Stimulated activated CD4-positive, alpha-beta T cell treated with anti-CD3 and anti-CD28 coated beads, TNF-alpha, amount 100 ng/mL, for 24 hours (primary cell): ENCODE measurements around the gene ZNF276.
A peak's percentile ranks its signal among the peaks of the same experiment; 100 is the strongest.
"Not testable (repeated sequence)": the region's sequence is repeated elsewhere in the genome, so short reads cannot be mapped to it uniquely, and the experiment has no call there.

Experiments used
- DNase-seq, 3 experiments: peaks; one replicate each; pipeline ENCODE4 v3.0.0-alpha.2; 2020; ENCODE audit warnings: low read depth in 3 of 3

Gene ZNF276

DNA sequence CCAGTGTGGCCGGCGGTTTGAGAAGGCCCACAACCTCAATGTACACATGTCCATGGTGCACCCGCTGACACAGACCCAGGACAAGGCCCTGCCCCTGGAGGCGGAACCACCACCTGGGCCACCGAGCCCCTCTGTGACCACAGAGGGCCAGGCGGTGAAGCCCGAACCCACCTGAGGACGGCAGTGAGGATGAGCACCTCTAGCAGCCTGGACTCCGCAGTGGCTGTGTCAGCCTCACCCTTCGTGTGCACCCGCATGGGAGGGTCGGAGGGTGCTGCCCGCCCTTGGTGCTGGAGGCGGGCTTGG, 16.7 kb downstream of the ZNF276 start:
- no peak for DNase-seq

DNA sequence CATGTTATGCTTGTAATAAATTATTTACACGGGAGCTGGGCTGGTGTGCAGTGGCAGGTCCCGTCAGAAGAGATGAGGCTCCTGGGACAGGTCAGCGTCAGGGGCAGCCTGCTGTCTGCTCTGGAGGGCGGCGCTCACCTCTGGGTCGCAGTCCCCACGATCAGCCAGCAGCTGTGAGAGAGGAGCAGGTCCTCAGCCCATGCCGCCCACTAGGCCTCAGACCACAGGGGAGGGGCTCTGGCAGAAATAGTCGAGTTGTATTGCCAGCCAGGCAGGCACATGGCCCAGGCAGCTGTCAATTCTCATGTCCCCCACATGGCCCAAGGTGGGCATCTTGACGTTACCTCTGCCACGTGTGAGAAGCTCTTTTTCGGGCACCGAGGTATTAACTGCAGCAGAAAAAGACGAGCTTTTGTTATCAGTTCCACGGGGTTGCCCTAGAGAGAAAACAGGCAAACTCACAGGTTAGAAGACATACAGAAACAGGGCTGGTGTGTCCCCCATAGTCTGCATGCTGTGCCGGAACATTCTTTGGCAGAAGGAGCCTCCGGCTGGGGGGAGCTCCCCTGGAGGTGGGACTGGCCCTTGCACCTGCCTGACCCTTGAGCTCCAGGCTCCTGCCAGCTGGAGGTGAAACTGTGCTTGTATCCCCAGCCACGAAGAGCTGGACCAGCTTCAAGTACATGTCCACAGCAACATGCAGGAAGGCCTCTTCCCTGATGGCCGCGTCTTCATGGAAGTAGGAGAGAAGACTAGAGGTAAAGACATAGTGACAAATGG, 17.4 kb downstream of the ZNF276 start:
- DNase-seq = no peak

DNA sequence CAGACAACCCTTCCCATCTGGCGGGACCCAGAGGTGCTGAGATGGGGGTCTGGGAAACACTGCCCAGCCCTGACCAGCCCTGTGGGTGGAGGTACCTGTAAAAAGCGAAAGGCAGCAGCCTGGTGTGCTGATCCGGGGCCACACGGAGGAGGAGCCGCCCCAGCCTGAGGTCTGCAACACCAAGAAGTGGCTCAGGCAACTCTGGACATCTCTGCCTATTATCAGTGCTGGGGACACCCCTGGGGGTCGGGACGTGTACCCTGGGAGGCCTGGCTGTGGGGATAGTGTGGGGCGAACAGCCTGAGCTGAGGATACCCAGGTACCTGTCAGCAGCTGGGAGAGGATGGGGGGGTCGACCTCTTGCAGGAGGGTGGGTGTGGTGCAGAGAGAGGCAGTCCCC, 18.0 kb downstream of the ZNF276 start:
- no peak for DNase-seq

DNA sequence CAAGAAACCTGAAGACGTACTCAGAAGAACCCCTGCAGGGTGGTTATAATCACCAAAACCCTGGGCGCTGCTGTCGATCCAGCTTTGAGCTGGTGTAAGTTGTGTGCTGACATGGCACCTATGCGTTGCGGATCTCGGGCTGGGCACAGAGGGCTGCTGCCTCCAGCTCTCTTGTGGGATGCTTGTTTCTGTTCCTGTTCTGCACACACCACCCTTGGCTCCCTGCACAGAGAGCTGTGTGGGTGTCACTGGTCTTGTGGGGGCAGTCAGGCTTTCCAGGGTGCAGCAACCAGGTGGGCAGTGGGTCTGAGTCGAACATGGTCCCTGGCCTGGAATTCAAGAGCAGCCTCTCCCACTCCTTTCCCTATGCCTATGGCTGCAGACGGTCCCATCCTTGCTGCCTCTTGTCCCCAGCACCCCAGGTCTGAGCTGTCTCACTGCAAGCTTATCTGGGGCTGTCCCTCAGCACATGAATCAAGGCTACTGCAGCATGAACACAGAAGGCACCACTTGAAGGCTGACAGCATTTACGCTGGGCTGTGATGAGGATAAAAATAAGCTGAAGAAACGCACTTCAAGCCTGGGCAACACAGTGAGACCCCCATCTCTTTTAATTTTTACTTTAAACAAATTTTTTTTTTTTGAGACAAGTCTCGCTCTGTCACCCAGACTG, 20.1 kb downstream of the ZNF276 start:
- DNase-seq = no peak

DNA sequence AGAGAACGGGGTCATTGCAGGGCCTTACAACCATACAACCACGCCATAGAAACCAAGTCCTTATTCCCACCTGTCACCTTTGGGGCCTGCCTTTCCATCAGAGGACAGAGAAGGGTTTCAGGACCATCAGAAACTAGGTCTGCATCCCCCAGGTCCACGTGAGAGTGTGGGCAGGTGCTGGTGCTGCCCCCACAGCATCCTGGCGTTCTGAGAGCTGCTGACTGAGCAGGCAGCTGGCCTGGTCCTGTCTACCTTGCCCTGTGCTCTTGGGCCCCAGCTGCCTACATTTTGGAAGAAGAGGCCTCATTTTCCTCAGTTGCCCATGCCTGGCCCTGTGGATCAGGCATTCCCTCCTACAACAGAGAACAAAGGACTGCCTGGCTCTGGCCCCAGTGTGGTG, 21.6 kb downstream of the ZNF276 start:
- no peak for DNase-seq

DNA sequence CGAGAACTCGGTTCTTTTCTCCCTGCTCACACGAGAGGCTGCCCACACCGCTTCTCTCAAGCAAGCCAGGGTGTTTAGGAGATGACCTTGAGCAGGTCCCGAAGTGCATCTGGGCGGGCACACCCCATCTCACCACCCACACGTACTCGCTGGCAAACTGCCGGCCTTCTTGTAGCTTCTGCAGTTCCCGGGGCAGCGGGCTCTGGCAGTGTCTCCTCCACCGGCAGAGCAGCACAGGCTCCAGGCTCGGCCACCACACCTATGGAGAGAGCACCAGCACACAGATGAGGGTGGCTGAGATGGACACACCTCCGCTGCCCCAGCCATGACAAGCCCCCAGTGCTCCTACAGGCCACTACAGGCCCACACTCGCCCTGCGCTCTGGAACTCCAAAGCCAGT, 23.5 kb downstream of the ZNF276 start:
- DNase-seq = no peak

DNA sequence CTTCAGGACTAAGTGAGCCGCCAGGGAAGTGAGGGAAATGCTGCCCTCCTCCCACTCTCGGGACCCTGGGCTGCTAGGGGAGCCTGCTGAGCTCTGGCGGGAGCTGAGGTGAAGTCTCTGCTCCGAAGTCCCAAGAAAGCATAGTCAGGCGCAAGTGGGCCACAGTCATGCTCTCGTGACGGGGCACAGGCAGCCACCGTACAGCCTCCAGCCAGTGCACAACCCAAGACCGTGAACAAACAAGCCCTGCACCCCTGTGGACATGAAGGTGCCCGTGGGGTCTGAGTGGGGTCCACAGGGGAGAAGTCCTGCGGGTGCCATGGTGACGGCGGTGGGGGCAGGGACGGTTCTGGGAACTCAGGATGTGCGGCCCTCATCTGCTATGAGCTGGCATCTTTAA, 24.7 kb downstream of the ZNF276 start:
- DNase-seq = no peak

DNA sequence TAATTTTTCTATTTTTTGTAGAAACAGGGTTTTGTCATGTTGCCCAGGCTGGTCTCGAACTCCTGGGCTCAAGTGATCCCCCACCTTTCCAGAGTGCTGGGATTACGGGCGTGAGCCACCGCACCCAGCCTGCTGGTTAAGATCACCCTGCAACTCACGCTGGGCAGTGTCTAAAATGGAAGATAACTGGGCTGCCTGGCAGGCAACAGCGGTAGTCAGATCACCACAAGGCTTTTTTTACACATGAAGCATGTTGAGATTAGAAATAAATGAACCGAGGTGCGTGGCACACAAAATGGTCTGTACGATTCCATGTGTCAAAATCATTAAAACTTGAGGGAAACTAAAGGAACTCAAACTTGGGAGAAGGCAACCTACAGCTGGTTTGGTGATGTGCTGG, 26.7 kb downstream of the ZNF276 start:
- no peak for DNase-seq

DNA sequence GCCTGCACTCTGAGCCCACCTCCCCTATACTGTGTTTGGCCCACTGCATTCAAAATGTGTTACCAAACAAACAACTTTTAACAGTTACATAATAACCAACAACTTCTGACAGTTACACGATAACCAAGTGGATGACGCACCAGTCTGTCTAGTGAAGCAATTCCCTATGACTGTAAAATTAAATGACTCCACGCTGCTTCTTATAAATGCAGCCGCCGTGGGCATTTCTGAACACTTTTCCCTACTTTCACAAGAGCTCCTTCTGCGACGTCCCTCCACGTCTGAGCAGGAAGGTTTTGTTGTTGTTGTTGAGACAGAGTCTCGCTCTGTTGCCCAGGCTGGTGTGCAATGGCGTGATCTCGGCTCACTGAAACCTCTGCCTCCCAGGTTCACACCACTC, 27.6 kb downstream of the ZNF276 start:
- DNase-seq = no peak

DNA sequence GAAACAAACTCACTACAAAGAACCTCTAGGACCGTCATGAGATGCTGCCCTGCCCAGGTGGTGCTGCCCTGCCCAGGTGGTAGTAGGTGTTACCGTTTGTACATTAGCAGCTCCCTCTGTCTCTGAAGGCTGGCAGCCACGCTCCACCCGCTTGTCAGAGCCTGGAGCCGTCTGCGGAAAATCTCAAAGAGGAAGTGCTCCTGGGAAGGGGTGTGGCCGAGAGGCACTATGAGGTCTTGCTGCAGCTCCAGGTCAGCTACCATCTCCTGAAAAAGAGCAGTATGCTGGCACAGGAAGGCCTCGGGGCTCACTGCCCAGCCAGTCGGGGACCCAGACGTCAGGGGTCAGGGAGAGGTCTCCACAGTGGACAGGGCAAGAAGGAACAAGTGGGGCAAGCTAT, 28.3 kb downstream of the ZNF276 start:
- DNase-seq = no peak

DNA sequence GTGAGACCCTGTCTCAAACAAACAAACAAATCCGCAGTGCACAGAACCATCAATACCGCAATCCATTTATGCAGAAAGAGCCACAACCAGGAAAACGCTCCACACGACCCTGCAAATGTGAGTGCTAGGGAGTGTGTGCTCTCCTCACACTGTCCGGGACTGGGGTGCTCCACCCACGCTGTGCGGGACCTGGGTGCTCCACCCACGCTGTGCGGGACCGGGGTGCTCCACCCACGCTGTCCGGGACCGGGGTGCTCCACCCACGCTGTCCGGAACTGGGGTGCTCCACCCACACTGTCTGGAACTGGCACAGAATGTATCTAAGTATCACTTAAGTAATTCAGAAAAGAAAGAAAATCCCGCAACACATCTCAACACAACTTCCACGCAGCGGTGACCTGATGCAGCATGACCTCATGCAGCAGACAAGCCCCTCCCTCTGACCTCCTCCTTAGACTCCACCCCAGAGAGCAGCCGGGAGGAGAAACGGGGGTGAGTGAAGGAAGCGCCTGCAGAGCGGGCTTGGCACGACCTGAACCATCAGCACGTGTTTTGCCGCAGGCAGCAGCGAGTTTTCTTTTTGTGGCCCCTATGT, 38.5 kb downstream of the ZNF276 start:
- DNase-seq = no peak

DNA sequence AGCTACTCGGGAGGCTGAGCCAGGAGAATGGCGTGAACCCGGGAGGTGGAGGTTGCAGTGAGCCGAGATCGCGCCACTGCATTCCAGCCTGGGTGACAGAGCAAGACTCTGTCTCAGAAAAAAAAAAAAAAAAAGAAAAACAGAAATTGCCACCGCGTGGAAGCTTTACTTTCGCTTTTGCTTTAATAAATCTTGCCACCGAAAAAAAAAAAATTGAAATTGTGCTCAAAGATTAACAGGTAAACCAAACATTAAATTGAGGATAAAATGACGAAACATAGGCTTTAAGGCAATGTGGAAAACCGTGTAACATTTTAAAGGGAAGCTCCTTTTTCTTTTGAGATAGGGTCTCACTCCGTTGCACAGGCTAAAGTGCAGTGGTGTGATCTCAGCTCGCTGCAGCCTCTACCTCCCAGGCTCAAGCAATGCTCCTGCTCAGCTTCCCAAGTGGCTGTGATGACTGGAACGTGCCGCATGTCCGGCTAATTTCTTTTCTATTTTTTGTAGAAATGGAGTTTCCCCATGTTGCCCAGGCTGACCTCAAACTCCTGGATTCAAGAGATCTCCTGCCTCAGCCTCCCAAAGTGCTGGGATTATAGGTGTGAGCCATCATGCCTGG, 40.1 kb downstream of the ZNF276 start:
- DNase-seq = no peak

DNA sequence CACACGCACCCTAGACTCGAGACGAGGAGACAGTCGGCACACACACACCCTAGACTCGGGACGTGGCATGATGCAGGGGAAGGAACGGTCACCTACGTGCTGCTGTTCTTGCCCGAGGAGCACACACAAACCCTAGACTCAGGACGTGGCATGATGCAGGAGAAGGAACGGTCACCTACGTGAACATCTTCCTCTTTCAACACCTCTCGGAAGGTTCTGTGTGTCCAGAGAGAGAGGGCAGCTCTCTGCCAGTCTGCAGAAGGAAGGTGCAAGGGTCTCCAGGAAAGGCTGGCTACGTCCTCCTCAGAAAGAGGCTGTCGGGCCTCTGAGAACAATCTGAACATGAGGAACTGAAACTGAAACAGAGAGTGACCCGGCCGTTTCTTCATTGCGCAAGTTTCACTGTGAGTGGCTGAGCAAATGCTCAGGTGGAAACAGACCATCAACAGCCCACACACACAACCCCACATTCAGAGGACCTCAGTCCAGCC, 43.4 kb downstream of the ZNF276 start:
- peak in 1 of 3 experiments; percentile 36 for DNase-seq

DNA sequence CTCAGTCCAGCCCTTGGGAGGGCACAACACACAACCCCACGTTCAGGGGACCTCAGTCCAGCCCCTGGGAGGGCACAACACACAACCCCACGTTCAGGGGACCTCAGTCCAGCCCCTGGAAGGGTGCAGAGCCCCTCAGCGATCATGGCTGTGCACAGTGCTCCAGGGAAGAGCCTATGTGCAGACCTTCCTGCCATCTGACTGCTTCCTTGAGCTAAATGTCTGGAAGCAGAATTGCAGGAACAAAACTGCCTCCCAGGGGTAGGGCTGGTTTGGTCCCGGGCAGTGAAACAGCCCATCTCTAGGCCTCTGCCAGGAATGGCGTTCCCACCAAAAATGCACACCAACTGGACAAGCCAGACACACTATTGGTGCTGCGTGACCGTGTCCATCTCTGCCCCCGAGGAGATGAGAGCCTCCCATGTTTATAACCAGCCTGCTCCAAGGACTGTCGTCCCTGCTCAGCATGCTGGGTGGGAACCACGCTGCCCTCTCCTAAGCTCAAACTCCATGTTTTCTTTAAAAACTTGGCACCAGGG, 44.0 kb downstream of the ZNF276 start:
- DNase-seq = no peak

DNA sequence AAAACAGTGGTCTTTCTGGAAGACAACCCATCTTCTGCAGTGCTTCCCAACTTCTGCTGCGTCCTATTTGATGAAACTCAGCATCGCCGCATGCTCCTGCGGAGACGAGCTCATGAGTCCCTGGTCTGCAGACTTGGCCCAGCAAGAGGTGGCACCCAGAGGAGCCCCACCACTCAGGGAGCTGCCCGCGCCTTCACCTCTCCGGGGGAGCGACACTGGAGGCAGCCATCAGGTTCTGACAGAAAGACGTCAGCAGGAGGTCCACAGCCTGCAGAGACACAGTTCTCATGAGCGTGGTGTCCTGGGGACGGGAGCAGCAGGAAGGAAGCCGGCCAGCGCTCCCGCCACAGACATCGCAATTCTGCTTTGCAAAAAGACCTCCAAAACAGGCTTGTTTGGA, 49.0 kb downstream of the ZNF276 start:
- DNase-seq = no peak

DNA sequence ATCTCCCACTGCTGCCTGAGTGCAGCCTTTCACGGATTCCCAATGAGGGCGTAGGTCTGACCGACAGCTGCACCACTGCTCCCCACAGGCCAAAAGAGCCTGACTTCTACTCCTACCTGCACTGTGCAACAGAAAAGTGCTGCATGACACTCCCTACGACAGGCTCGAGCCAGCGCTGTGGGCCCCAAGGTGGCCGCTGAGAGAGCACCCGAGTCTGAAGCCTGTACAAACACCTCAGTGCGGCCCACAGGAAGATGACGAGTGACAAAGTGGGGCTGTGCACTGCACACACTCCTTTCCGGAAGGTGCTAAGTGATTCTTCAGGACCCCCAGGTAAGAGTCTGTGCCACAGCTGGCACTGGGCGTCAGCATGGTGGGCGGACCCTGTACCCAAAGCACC, 53.9 kb downstream of the ZNF276 start:
- DNase-seq = no peak

DNA sequence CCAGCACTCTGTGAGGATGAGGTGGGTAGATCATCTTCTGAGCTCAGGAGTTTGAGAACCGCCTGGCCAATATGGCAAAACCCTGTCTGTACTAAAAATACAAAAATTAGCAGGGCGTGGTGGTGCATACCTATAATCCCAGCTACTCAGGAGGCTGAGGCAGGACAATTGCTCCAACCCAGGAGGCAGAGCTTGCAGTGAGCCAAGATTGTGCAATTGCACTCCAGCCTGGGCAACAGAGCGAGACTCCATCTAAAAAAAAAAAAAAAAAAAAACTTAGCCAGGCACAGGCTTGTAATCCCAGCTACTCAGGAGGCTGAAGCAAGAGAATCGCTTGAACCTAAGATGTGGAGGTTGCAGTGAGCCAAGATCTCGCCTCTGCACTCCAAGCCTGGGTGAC, 56.9 kb downstream of the ZNF276 start:
- DNase-seq = not testable (repeated sequence)

DNA sequence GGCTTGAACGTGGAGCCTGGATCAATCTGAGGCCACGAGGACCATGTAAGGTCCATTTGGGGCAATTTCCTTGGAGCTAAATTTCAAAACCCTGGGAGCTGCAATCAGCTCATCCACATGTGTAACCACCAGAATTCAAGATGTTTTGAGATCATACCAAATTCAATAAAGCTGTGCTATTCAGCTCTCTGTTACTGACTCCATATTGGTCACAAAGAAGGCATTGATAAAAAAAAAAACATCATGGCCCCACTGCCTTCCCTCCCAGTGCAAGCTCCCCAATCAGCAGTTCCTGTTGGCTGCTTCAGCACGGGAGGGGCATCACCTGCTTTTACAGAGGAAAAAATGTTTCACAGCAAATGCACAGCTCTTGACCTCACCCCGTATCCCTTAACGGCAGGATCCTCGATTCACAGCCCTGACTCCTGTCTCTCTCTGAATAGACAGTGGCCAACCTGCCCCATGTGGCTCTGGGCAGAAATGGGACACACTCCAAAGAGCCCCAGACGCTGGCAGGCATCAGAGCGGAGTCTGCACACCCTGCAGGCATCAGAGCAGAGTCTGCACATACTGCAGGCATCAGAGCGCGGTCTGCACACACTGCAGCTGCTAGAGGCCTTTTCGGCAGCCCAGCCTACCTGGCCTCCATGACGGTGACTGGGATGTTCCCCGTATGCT, 58.0 kb downstream of the ZNF276 start:
- no peak for DNase-seq

DNA sequence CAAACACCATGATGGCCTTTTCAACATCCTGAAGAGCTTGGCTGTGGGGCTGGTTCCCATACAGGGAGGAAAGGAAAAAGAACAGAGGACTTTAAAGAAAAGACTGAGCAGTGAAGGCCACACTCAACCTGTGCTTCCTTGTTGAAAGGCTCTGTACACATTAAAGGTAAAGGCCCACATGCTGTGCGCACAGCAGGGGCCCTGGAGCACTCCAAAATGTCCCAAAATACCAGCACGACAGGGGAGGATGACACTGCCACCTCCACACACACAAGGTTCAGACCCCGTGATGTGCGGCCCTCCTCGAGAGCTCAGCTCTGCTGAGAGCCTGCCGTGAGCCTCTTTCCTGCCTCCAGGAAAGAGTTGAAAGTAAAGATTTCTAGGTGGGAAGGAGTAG, 58.6 kb downstream of the ZNF276 start:
- no peak for DNase-seq

DNA sequence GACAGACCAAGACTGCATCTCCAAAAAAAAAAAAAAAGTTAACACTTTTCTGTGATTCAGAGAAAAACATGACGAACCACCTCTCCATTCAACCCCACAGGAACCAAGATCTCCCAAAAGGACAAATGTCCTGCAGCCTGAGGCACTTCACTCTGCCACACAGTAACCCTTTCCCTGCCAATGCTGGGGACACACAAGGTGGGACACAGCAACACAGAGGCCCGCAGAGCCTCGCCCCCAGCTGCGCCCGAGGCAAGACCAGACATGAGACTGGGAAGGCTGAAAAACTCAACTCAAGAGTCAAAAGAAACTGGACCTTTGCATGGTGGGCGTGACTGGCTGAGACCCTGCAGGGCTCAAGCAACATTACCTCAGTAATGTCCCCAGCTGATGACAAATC, 61.2 kb downstream of the ZNF276 start:
- no peak for DNase-seq

DNA sequence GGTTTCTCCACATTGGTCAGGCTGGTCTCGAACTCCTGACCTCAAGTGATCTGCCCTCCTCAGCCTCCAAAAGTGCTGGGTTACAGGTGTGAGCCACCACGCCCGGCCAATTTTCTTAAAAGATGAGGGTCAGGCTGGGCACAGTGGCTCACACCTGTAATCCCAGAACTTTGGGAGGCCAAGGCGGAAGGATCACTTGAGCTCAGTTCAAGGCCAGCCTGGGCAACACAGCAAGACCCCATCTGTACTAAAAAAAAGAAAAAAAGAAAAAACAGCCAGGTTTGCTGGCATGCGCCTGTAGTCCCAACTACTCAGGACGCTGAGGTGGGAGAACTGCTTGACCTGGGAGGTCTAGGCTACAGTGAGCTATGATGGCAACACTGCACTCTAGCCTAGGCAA, 62.6 kb downstream of the ZNF276 start:
- DNase-seq = not testable (repeated sequence)

DNA sequence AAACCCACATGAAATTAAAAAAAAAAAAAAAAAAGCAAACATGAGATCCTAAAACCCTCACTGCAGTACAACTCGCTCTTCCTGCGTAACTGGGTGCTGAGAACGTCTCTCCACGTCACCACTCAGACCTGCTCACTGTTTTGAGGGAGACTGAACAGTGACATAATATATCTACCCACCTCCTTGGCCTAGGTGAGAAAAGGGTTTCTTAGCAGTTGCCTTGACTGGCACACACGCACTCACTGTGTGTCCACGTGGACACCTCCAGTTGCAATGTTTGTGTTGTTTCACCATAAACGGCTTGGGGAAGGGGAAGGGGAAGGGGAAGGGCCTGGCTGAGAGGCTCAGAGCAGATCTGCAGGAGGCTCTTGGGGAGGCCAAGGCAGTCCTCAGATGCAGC, 63.1 kb downstream of the ZNF276 start:
- no peak for DNase-seq
